HEK293 (cell line): ENCODE data around the gene GRB14.
"Not testable (repeated sequence)": the region's sequence is repeated elsewhere in the genome, so short reads cannot be mapped to it uniquely, and the experiment has no call there.

ENCODE experiments used
- ATF2 ChIP-seq: fragments of 450-650 bp; formaldehyde crosslinking; IDR thresholded peaks from 2 replicates; pipeline ENCODE4 v1.5.1; 2016; ENCODE audit warnings: missing biosample characterization, missing genetic modification characterization, low read depth
- CTCF ChIP-seq: fragments of 450-650 bp; formaldehyde crosslinking; IDR thresholded peaks from 2 replicates; pipeline ENCODE4 v1.5.1; 2016; ENCODE audit warnings: missing biosample characterization, missing genetic modification characterization
- ZBTB20 ChIP-seq: fragments of 450-650 bp; formaldehyde crosslinking; IDR thresholded peaks from 2 replicates; pipeline ENCODE4 v1.5.1; 2016; ENCODE audit warnings: missing biosample characterization, missing genetic modification characterization
- ZNF266 ChIP-seq: fragments of 450-650 bp; formaldehyde crosslinking; IDR thresholded peaks from 2 replicates; pipeline ENCODE4 v1.5.1; 2016; ENCODE audit warnings: missing biosample characterization, missing genetic modification characterization, low read depth
- ZNF274 ChIP-seq, 2 experiments: fragments of 200-500 bp in 1 of 2; fragments of 450-650 bp in 1 of 2; sonication (Bioruptor generic) in 1 of 2; formaldehyde crosslinking in 1 of 2; IDR thresholded peaks; 2 replicates each; pipeline versions ENCODE4 v1.5.1 to v1.6.1; 2014 to 2016; ENCODE audit warnings: borderline replicate concordance in 1 of 2, inconsistent platforms in 1 of 2, low read length in 1 of 2, missing biosample characterization in 1 of 2, missing genetic modification characterization in 1 of 2
- ZNF394 ChIP-seq: fragments of 450-650 bp; formaldehyde crosslinking; IDR thresholded peaks from 2 replicates; pipeline ENCODE4 v1.5.1; 2016; ENCODE audit warnings: missing biosample characterization, missing genetic modification characterization, mild to moderate bottlenecking, moderate library complexity, borderline replicate concordance
- ZNF785 ChIP-seq: fragments of 450-650 bp; formaldehyde crosslinking; IDR thresholded peaks from 2 replicates; pipeline ENCODE4 v1.5.1; 2016; ENCODE audit warnings: missing biosample characterization, missing genetic modification characterization
- ZNF837 ChIP-seq: fragments of 450-650 bp; formaldehyde crosslinking; IDR thresholded peaks from 2 replicates; pipeline ENCODE4 v1.5.1; 2016; ENCODE audit warnings: missing biosample characterization, missing genetic modification characterization
- ZSCAN18 ChIP-seq: fragments of 450-650 bp; formaldehyde crosslinking; IDR thresholded peaks from 2 replicates; pipeline ENCODE4 v1.5.1; 2016; ENCODE audit warnings: missing biosample characterization, missing genetic modification characterization
- TF ChIP-seq, protein P1 (sequence below): fragments of 450-650 bp; formaldehyde crosslinking; IDR thresholded peaks from 2 replicates; pipeline ENCODE4 v1.5.1; 2016; ENCODE audit warnings: missing biosample characterization, missing genetic modification characterization

- TF ChIP-seq CTCF; ZNF837 (tag by site-specific recombination); ZBTB20 (tag by site-specific recombination); ATF2; ZNF394 (tag by site-specific recombination); ZSCAN18 (tag by site-specific recombination); ZNF266 (tag by site-specific recombination); ZNF785; ZNF274 (IDR thresholded peaks at IDR 0.05; ENCODE audit: low read length); ZNF274 (tag by site-specific recombination; IDR thresholded peaks at IDR 0.05; ENCODE audit: borderline replicate concordance): not testable (repeated sequence)
- TF ChIP-seq, protein P1, sequence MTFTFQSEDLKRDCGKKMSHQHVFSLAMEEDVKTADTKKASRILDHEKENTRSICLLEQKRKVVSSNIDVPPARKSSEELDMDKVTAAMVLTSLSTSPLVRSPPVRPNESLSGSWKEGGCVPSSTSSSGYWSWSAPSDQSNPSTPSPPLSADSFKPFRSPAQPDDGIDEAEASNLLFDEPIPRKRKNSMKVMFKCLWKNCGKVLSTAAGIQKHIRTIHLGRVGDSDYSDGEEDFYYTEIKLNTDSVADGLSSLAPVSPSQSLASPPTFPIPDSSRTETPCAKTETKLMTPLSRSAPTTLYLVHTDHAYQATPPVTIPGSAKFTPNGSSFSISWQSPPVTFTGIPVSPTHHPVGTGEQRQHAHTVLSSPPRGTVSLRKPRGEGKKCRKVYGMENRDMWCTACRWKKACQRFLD = not testable (repeated sequence)
Observed at GRCh38 chr2:164628319-164628718, 7.0 kb upstream of the GRB14 start.
